Measurements from ENCODE around the gene CEP70. TPM values are rescaled to one million over a fixed set of nuclear protein-coding genes. Genes with fewer than 3 reads are reported as not detected.

Gene CEP70
- total and polyA plus RNA-seq, 10 of the 15 experiments (the other 5 are each of a cell fraction or from before 2014, with no cell fraction given): 1.4 to 9.3 (median 2.2) TPM

- ATAC-seq (no peak), DNase-seq (ENCODE audit: low read depth, low spot score) (no peak), FAIRE-seq (no peak)
- ChIA-PET RAD21 (ENCODE audit: unreplicated experiment) (no interaction called here), CTCF (no interaction called here), POLR2A (no interaction called here), SMC1A (ENCODE audit: uncharacterized antibody, unreplicated experiment) (no interaction called here)
- no peaks in the 10 kb centered on the region for H3K36me3 ChIP-seq (ENCODE audit: control insufficient read depth in 2 of 2, insufficient read depth in 2 of 2, low read length in 1 of 2)
- H3K79me2 ChIP-seq (ENCODE audit: control insufficient read depth, insufficient read depth, low read length): no peaks in the 10 kb centered on the region
- no peaks in the 10 kb centered on the region; the same call in 1 of the 3 replicates for H3K9me3 ChIP-seq (replicated peaks; ENCODE audit: control insufficient read depth, insufficient read depth, low read length)
- WGBS (ENCODE audit: insufficient coverage, insufficient replicate concordance, low lambda C conversion rate, missing lambda C conversion rate): 78% methylated on average over 6 of the region's 6 CpGs
- H3K4me2 ChIP-seq (ENCODE audit: control insufficient read depth, insufficient read depth): no peak overlapping the region
- in situ Hi-C loops (cut with MboI): no loop called here
- H4K20me1 ChIP-seq (ENCODE audit: control insufficient read depth, insufficient read depth): no peaks in the 10 kb centered on the region
- H3K27me3 ChIP-seq (replicated peaks in 1 of 2; ENCODE audit: control insufficient read depth in 2 of 2, insufficient read depth in 2 of 2, low read length in 1 of 2): no peaks in the 10 kb centered on the region
- H3K4me1 ChIP-seq (ENCODE audit: control insufficient read depth, insufficient read depth, low read length): no peaks in the 10 kb centered on the region
- no peak overlapping the region for H2AFZ ChIP-seq (ENCODE audit: control insufficient read depth, low read depth, low read length)
- H3K4me3 ChIP-seq: no peak overlapping the region
- no TSS peak for BruUV-seq (replicated peaks)
- H3K27ac ChIP-seq (ENCODE audit: control insufficient read depth, insufficient read depth): no peak overlapping the region
- H3K9ac ChIP-seq (ENCODE audit: control insufficient read depth, insufficient read depth, low read length): no peak overlapping the region
- TF ChIP-seq NR2F1 (conservative IDR thresholded peaks at IDR 0.05) (no peak), ZZZ3 (IDR thresholded peaks at IDR 0.05; ENCODE audit: control insufficient read depth, insufficient read length, low read depth) (no peak), MYC (IDR thresholded peaks at IDR 0.05; ENCODE audit: insufficient read depth, insufficient read length, insufficient replicate concordance, low read length, severe bottlenecking) (no peak), WRNIP1 (IDR thresholded peaks at IDR 0.05; ENCODE audit: borderline replicate concordance, low read depth, low read length) (no peak), CREM (IDR thresholded peaks at IDR 0.05; ENCODE audit: low read depth) (no peak), ZNF24 (IDR thresholded peaks at IDR 0.05) (no peak), E2F4 (IDR thresholded peaks at IDR 0.05; ENCODE audit: low read depth, low read length) (no peak), ZNF217 (IDR thresholded peaks at IDR 0.05) (no peak), KAT2A (conservative IDR thresholded peaks at IDR 0.05; ENCODE audit: control insufficient read depth, low read depth, low read length) (no peak), EP300 (IDR thresholded peaks at IDR 0.05; ENCODE audit: borderline replicate concordance in 1 of 2, control insufficient read depth in 1 of 2, low read depth in 2 of 2, low read length in 2 of 2) (no peak), PBX3 (IDR thresholded peaks at IDR 0.05; ENCODE audit: insufficient replicate concordance, low read depth, low read length) (no peak), EED (IDR thresholded peaks at IDR 0.05; ENCODE audit: low read depth) (no peak), NFIC (IDR thresholded peaks at IDR 0.05; ENCODE audit: low read depth, low read length) (no peak), IRF4 (IDR thresholded peaks at IDR 0.05; ENCODE audit: low read depth, low read length) (no peak), REST (IDR thresholded peaks at IDR 0.05; ENCODE audit: low read depth, low read length) (no peak), TBL1XR1 (IDR thresholded peaks at IDR 0.05; ENCODE audit: low read depth, low read length) (no peak)
- intact Hi-C loops (cut with micrococcal nuclease; ENCODE audit: unreplicated experiment): no loop called here
Measured at GRCh38 chr3:138560501-138560900, 33.6 kb downstream of the CEP70 start.

Data from GM12878 (cell line).